Activated CD8-positive, alpha-beta T cell treated with anti-CD3 and anti-CD28 coated beads for 36 hours (primary cell): ENCODE measurements around the gene ANXA6. TPM values are rescaled to one million over a fixed set of nuclear protein-coding genes. Genes with fewer than 3 reads are reported as not detected.

Source experiments
- ATAC-seq: fragments of 200-7000 bp; cut with Tn5 transposase; one replicate; pipeline ENCODE4 v1.10.0; 2021; ENCODE audit warnings: mild to moderate bottlenecking, moderate library complexity
- CTCF ChIA-PET: fragments of 350-600 bp; sonication (Branson Sonifier 250); formaldehyde crosslinking; loops from one replicate; lab custom pipeline; 2021; ENCODE audit warnings: antibody characterized with exemption; lab: Charles Lee
- POLR2A ChIA-PET: fragments of 350-600 bp; sonication (Branson Sonifier 250); formaldehyde crosslinking; loops from one replicate; lab custom pipeline; 2021; ENCODE audit warnings: antibody characterized with exemption; lab: Charles Lee
- DNase-seq: peaks from one replicate; pipeline ENCODE4 v3.0.0-alpha.2; 2020
- H3K27ac Mint-ChIP-seq: one replicate; pipeline ENCODE4 v1.8.0; 2021; ENCODE audit warnings: mild to moderate bottlenecking, mixed read lengths
- H3K27me3 Mint-ChIP-seq: one replicate; pipeline ENCODE4 v1.8.0; 2021; ENCODE audit warnings: mixed read lengths
- H3K36me3 Mint-ChIP-seq: one replicate; pipeline ENCODE4 v1.8.0; 2021; ENCODE audit warnings: low read depth, mixed read lengths
- H3K4me1 Mint-ChIP-seq: one replicate; pipeline ENCODE4 v1.8.0; 2021; ENCODE audit warnings: low read depth, mixed read lengths
- H3K4me3 Mint-ChIP-seq: one replicate; pipeline ENCODE4 v1.8.0; 2021; ENCODE audit warnings: mild to moderate bottlenecking, moderate library complexity, mixed read lengths
- H3K9me3 Mint-ChIP-seq: one replicate; pipeline ENCODE4 v1.8.0; 2021; ENCODE audit warnings: mixed read lengths
- intact Hi-C: fragments of 100-400 bp; cut with micrococcal nuclease; formaldehyde crosslinking; loops from one replicate; pipeline ENCODE4 v1.10.0; 2022
- total RNA-seq, 2 experiments: library from RNA; stranded (reverse); gene quantifications; one replicate each; pipeline ENCODE4 v1.2.3, GENCODE V29; 2021
- TF ChIP-seq, protein P1 (sequence below): fragments of 200-600 bp; IDR thresholded peaks from one replicate; pipeline ENCODE4 v1.8.0; 2022; ENCODE audit warnings: antibody characterized with exemption, mild to moderate bottlenecking

Gene ANXA6
- total RNA-seq, 2 experiments from 2014 or later = 328 to 336 TPM

- no peaks in the 10 kb centered on the region for H3K9me3 Mint-ChIP-seq
- POLR2A ChIA-PET = interaction anchor here (0.7 to 1.6 kb wide), 6 partner anchors 10 to 57 kb away, joined by 3 to 4 read pairs (median 3); no protein-coding TSS in a partner anchor
- peaks cover 47% of the 10 kb centered on the region for H3K4me1 Mint-ChIP-seq
- CTCF ChIA-PET = interaction anchor here (1.0 to 16.1 kb wide), 6 partner anchors 10 to 166 kb away, joined by 3 to 478 read pairs (median 4); partner anchors contain the start of gene CCDC69
- no peak for DNase-seq
- H3K4me3 Mint-ChIP-seq = no peak overlapping the region
- H3K27ac Mint-ChIP-seq = no peak overlapping the region
- no peak for ATAC-seq
- TF ChIP-seq, protein P1, sequence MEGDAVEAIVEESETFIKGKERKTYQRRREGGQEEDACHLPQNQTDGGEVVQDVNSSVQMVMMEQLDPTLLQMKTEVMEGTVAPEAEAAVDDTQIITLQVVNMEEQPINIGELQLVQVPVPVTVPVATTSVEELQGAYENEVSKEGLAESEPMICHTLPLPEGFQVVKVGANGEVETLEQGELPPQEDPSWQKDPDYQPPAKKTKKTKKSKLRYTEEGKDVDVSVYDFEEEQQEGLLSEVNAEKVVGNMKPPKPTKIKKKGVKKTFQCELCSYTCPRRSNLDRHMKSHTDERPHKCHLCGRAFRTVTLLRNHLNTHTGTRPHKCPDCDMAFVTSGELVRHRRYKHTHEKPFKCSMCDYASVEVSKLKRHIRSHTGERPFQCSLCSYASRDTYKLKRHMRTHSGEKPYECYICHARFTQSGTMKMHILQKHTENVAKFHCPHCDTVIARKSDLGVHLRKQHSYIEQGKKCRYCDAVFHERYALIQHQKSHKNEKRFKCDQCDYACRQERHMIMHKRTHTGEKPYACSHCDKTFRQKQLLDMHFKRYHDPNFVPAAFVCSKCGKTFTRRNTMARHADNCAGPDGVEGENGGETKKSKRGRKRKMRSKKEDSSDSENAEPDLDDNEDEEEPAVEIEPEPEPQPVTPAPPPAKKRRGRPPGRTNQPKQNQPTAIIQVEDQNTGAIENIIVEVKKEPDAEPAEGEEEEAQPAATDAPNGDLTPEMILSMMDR = no peak
- no peaks in the 10 kb centered on the region for H3K27me3 Mint-ChIP-seq
- intact Hi-C loops = no loop called here
- peaks cover 77% of the 10 kb centered on the region for H3K36me3 Mint-ChIP-seq
Measured at GRCh38 chr5:151058301-151058700, 99.3 kb downstream of the ANXA6 start.

DNA sequence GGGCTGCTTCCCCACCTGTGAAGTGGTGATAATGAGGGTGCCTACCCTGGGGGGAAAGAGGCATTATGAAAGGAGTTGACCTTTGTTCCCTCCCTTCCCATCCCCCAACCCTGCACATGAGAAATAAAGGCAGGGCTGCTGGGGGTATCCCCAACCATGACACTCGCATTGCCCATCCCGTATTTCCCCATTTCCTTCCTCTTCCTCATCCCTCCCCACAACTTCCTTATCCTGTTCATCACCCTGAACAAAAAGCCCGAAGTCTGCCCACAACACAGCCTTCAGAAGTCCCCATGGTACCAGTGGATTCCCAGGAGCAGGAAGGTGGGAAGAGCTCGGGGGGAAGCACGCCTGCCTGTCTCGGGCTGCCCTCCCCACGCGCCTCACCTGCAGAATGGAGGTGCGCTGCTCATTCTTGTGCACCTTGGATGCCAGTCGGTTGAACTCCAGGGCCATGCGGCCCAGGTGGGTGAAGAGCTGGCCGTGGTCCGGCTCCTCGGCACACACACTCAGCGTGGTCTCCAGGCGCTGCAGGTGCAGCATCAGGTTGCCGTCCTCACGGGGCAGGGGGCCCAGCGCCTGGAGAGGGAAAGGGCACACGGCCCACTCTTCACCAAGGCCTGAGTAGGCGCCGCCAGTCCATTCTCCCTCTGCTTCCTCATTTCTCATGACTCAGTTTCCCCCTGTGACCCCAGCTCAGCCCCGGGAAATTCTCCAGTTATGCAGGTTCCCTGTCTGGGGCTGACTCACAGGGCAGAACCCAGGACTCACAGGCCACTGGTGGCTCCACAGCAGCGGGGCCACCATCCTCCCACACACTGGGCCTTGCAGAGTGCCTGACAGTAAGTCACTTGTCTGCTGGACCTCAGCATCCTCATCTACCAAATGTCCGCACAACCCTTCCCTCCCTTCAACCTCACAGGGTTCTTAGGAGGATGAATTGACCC lies 100.9 kb downstream of the ANXA6 start:
- TF ChIP-seq, protein P1 = no peak
- no peak for DNase-seq
- CTCF ChIA-PET = interaction anchor here (3.6 to 16.1 kb wide), 2 partner anchors 8 to 55 kb away, joined by 24 to 478 read pairs; no protein-coding TSS in a partner anchor
- H3K4me1 Mint-ChIP-seq = peaks cover 45% of the 10 kb centered on the region
- H3K27ac Mint-ChIP-seq = no peak overlapping the region
- peaks cover 70% of the 10 kb centered on the region for H3K36me3 Mint-ChIP-seq
- intact Hi-C loops = no loop called here
- no peak overlapping the region for H3K4me3 Mint-ChIP-seq
- no peaks in the 10 kb centered on the region for H3K27me3 Mint-ChIP-seq
- H3K9me3 Mint-ChIP-seq = no peaks in the 10 kb centered on the region
- no peak for ATAC-seq
- POLR2A ChIA-PET = interaction anchor here (0.8 kb wide), 1 partner anchor 32 kb away, joined by 3 read pairs; no protein-coding TSS in a partner anchor

- H3K27ac Mint-ChIP-seq = no peak overlapping the region
Measured at GRCh38 chr5:151055336-151055735, 102.2 kb downstream of the ANXA6 start.

DNA sequence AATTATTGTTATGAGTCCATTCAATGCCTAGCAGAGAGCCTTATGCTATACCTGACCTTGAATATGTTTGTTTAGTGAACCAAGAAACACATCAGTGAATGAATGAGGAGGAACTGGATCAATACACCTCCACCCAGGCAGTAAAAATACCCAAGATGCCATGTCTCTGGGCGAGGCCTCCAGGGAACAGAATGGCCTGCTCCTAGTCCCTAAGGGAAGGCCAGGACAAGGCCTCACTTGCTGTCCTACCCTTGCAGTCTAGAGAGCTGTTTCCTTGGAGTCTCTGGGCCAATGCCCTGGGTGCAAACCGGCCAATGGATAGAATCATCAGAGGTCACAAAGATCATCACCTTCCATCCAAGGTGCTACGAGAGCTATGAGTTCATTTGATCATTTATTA lies 102.9 kb downstream of the ANXA6 start:
- Mint-ChIP-seq H3K4me1 (peaks cover 26% of the 10 kb centered on the region), H3K27ac (no peak overlapping the region), H3K4me3 (no peak overlapping the region), H3K9me3 (no peaks in the 10 kb centered on the region), H3K27me3 (no peaks in the 10 kb centered on the region), H3K36me3 (peaks cover 62% of the 10 kb centered on the region)
- intact Hi-C loops = loop anchor here (5.0 kb wide), 1 partner anchor 43 kb away; no protein-coding TSS in a partner anchor
- DNase-seq (no peak), ATAC-seq (no peak)
- TF ChIP-seq, protein P1 = no peak
- POLR2A ChIA-PET = interaction anchor here (0.6 to 1.2 kb wide), 2 partner anchors 14 to 15 kb away, joined by 3 read pairs; no protein-coding TSS in a partner anchor
- CTCF ChIA-PET = interaction anchor here (0.7 to 16.1 kb wide), 4 partner anchors 34 to 603 kb away, joined by 3 to 478 read pairs (median 5); no protein-coding TSS in a partner anchor

More at GRCh38 chr5:151055336-151055735, 102.2 kb downstream of the ANXA6 start:
- intact Hi-C loops = no loop called here
- H3K4me1 Mint-ChIP-seq = peaks cover 32% of the 10 kb centered on the region
- TF ChIP-seq, protein P1 = no peak
- H3K9me3 Mint-ChIP-seq = no peaks in the 10 kb centered on the region
- peaks cover 66% of the 10 kb centered on the region for H3K36me3 Mint-ChIP-seq
- CTCF ChIA-PET = interaction anchor here (0.7 to 16.1 kb wide), 4 partner anchors 34 to 604 kb away, joined by 3 to 478 read pairs (median 5); no protein-coding TSS in a partner anchor
- H3K4me3 Mint-ChIP-seq = no peak overlapping the region
- DNase-seq (no peak), ATAC-seq (no peak)
- H3K27me3 Mint-ChIP-seq = no peaks in the 10 kb centered on the region
- POLR2A ChIA-PET = interaction anchor here (1.2 kb wide), 1 partner anchor 14 kb away, joined by 3 read pairs; no protein-coding TSS in a partner anchor
